CD4-positive, alpha-beta T cell treated with Interleukin-6 for 4 hours (primary cell): ENCODE results near the gene DHRS12.
"Not testable (repeated sequence)": the region's sequence is repeated elsewhere in the genome, so short reads cannot be mapped to it uniquely, and the experiment has no call there.

ENCODE experiments used
- DNase-seq: peaks from one replicate; pipeline ENCODE4 v3.0.0-alpha.2; 2020; ENCODE audit warnings: mixed read lengths

DHRS12 gene

GRCh38 chr13:51827254-51827653, 23.3 kb upstream of the DHRS12 start:
- DNase-seq: no peak

- DNase-seq: peak; percentile 57
Observed at GRCh38 chr13:51826606-51827005, 22.6 kb upstream of the DHRS12 start.

DNA sequence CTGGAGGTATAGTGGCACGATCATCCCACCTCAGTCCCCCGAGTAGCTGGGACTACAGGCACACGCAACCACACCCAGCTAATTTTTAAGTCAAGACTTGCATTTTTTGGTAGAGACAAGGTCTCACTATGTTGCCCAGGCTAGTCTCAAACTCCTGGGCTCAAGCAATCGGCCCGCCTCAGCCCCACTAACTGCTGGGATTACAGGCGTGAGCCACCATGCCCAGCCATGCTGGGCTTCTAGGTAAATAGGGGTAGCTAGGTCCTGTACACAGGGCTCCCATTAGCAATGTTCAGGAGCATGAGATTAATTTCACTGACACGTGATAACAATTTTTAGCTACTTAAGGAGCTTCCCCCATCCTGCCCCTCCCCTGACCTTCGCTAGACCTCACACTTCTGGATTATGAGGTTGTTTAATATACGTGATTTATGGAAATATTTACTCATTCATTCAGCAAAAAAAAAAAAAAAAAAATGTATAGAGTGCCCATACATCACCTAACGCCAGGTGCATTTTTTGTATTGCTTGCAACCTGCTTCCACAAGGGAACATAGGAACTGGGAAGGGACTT, 21.8 kb upstream of the DHRS12 start:
- DNase-seq: no peak

GRCh38 chr13:51825165-51825592, 21.2 kb upstream of the DHRS12 start:
- DNase-seq: peak; percentile 41

DNA sequence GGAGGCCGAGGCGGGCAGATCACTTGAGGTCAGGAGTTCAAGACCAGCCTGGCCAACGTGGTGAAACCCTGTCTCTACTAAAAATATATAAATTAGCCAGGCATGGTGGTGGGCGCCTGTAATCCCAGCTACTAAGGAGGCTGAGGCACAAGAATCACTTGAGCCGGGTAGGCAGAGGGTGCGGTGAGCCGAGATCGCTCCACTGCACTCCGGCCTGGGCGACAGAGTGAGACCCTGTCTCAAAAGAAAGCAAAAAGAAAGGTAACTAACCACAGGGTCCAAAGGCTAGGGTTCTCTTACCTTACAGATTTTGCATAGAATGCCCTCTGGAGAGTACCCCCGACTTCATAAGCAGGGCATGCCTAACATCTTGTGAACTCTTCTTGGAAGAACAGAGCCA, 20.7 kb upstream of the DHRS12 start:
- DNase-seq: not testable (repeated sequence)

DNA sequence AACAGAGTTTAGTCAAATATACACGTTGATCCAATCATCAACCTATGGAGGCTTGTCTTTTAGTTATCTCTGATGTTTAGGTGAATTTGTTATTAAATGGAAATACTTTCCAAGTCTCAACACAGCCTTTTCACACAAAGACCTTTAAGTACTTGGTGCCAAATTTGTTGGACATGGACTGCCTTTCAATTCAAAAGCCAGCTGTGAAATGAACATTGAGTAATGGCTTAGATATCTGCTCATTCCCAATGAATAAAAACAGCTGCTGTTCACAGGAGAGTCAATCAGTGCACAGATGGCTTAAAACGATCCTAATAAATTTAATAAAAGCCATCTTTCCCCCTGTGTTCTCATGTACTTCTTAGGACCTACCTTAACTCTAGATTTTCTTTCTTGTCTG, 19.9 kb upstream of the DHRS12 start:
- no peak for DNase-seq

- DNase-seq: no peak
Observed at GRCh38 chr13:51823359-51823758, 19.4 kb upstream of the DHRS12 start.

DNA sequence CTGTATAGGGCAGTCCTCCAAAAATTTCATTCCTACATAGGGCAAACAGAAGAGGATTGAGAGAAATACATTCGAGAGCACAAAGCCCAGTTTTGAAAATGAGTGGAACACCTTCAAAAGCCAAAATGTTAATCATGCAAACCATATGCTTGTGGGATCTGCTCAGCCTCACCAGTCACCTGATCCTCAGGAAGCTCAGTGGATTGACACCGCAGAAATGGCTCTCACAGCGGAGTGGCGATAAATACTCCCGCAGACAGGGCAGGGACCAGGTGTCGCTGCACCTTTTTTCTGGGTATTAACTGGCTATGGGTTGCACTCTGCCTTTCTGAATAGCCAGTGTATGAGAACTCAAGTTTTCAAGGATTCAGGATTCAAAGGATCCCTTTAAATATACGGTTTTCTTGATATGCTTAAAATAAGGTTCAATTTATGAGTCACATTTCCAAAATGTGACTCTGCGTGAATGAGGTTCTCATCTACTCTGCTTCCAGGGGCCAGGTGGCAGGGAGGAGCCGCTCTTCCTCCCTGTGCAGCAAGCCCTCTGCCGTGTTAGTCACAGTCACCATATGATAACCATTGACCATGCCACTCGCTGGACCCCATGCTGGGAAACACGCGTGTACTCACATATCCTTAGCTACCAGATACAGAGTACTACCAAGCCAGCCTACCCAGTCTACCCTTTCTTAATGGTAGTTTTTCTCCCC, 18.3 kb upstream of the DHRS12 start:
- peak; percentile 58 for DNase-seq

DNA sequence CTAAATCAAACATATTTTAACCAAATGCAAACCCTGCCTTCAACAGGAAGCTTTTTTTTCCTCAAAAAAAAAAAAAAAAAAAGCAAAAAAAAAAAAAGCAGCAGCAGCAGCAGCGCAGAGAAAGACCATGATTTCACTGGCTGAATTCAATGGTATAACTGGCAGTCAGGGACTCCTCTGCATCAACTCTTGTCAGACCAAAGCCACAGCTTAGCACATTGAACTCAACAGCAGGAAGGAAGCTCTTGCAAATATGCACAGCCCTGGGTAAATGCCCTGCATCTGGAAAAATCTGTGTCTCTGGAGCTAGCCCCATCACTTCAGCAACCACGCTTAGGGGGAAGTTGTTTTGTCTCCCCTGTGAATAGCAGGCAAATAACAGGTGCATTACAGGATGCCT, 17.6 kb upstream of the DHRS12 start:
- DNase-seq: peak; percentile 57

- DNase-seq: no peak
Observed at GRCh38 chr13:51820016-51820597, 16.1 kb upstream of the DHRS12 start.

DNA sequence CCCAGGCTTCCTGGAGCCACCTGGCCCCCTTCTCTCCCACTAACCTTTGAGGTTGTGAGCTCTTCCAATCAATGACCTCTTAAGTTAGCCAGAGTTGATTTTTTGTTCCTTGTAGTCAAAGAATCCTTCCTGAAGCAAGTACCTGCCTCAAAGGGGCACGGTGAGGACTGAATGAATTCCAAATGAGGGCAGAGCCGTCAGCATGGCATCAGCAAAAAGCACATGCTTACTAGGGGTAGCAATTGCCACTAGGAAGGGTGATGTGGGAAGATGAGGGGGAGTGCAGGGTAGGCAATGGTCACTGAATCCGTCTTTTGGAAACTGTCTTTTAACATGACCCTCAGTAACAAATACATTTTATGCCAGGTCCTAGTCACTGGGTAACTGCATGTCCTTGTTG, 15.6 kb upstream of the DHRS12 start:
- no peak for DNase-seq

DNA sequence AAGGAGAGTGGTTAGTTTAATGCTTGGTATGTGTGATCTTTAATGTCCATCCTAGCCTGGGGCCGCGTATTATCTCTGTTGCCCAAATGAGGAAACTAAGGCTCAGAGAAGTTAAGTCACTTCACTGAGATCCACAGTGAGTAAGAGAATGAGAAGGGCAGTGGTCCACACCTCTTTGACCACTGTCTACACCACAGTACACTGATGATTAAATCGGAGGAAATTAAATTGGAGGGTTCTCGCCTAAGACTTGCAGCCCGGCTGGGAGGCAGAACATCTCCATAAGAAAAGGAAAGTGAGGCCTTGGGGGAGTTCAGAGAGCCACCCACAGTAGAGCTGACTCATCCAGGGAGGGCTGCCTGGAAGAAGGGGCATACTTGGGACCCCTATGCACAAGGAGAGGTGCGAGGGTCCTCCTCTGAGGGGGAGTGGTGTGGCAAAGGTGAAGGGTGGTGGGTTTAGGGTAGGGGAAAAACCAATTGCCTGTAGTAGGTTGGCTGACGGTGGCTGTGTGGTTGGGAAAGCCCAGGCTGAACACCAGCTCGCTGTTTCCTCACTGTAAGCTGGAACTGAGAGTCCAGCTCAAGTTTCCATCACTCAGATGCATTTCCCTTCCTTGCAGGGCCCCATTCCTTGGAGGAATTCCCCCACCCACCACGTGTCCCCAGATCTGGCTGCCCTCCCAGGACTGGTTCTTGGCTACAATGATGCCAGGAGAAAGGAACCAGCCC, 15.0 kb upstream of the DHRS12 start:
- no peak for DNase-seq

DNA sequence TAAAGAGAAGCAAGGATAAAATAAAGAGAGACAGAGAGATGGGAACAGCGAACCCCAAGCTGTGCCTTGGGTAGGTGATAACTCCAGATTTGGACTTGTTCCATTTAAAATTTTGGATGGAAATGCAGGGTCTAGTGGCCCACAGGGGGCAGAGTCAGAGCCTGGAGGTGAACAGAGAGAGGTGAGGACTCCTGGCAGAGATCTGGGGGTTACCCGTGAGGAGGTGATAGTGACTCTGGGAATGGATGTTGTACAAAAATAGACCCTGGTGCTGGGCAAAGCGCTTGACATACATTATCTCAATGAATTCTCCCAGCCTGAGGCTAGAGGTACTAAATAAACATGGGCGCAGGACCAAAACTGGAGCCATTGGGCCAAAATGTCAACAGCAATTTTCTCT, 14.3 kb upstream of the DHRS12 start:
- no peak for DNase-seq

DNA sequence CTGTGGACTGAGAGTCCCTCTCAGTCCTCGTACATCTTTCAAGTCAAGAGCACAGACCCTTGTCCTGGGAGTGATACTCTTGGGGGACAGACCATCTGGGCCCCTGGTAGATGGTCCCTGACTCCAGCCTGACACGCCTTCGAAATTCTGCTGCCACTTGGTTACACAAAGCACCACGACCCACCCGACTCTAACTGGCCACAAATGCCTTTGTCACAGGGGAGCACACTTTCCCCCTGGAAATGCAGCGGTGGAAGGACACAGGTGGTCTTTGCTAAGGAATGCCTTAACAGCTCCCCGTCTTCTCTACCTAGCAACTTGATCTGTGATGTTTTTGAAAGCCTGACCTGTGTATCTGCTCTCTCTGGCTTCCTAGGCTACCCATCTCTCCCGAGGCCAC, 13.8 kb upstream of the DHRS12 start:
- DNase-seq: no peak

DNA sequence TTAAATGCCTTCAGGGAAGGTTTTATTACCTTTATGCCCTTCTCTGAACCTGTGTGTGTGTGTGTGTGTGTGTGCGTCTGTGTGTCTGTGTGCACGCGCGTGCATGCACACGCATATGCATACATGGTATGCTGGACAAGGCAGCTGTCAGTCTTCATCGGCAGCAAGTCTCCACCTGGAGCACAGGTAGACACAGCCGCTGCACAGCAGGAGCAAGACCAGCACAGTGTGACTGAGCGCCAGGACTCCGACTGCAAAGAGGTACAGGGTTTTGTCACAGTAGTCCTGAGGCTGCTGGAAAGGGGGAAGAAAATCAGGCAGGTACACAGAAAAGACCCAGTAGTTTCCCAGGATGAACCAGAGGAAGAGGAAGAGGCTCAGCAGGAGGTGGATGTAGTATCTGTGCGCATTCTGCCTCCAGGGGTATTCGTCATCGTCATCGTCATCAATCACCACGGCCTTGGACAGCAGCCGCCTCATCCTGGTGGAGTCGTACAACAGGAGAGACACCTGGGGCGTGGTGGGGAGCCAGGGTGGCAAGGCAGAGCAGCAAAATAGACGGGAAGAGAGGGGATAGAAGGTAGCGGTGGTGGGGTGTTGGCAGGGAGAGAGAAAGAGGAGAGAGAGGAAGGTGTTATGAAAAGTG, 12.8 kb upstream of the DHRS12 start:
- no peak for DNase-seq

DNA sequence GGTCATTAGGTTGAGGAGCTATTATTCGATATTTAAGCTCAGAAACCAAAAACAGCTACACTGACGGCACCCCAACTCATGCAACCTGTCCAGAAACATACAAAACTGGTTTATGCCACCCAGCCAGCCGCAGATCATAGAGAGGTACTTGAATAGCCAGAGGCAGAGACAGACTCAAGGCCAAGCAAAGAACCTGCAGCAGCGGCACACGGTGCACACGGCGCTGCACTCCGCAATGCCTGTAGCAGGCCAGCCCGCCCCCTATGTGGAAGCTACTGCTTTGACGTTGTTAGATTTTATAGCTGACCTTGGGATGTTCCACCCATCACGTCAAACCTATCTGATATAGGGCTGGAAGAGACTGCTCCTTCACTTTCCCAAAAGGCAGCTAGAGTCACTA, 11.9 kb upstream of the DHRS12 start:
- DNase-seq: no peak

- DNase-seq: peak; percentile 80
Observed at GRCh38 chr13:51814825-51815650, 11.1 kb upstream of the DHRS12 start.

- no peak for DNase-seq
Observed at GRCh38 chr13:51814071-51814470, 10.1 kb upstream of the DHRS12 start.

DNA sequence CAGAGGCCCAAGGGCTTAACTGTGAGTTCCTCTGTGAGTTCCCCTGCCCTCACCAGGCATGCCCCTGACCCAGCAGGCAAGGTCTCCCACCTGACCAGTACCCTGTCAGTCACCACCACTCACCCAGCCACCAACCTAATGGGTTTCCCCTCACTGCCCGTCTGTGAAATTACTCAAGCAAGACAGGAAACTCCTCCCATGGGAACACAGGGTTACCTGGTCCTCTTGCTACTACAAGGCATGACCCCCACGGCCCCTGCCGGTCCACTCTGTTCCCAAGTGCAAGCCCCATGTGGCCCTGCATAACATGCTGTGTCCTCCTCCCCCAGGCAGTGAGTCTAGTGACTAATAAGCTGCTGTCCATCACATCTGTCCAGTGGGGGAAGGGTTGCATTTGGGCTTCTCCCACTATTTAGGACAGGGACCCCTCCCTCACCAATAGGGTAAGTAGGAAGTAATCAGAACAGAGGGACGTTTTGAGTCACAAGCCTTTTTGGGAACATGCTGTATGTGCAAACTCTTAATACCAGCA, 8.0 kb upstream of the DHRS12 start:
- DNase-seq: no peak

GRCh38 chr13:51811046-51811445, 7.1 kb upstream of the DHRS12 start:
- DNase-seq: no peak

DNA sequence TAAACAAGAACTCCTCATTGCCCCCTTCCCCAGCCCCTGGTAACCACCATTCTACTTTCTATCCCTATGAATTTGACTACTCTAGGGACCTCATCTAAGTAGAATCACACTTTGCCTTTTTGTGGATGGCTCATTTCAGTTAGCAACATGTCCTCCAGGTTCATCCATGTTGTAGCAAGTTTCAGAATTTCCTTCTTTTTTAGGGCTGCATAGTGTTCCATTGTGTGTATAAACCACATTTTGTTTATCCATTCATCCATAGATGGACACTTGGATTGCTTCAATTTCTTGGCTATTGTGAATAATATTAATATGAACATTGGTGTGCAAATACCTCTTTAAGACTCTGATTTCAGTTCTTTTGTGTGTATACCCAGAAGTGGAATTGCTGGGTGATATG, 4.8 kb upstream of the DHRS12 start:
- DNase-seq: no peak

DNA sequence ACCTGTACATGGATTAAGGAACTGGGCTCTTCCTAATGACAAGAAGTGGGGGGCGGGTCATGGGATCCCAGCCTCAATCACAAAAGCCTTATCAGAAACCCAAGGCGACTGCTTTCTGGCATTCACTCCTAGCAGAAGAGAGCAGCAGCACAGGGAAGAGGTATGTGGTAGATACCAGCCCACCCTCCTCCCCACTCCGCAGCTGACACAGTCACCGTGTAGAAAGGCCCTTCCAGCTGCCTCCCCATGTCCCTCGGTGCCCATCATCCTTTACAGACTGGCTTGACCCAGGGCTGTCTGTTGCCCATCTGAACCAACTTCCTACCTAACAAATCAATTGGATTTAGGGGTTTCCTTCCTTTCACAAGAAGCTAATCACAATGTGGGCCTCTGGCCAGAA, 3.1 kb upstream of the DHRS12 start:
- no peak for DNase-seq
